ENCODE data around the gene MLEC.

MLEC gene

DNA sequence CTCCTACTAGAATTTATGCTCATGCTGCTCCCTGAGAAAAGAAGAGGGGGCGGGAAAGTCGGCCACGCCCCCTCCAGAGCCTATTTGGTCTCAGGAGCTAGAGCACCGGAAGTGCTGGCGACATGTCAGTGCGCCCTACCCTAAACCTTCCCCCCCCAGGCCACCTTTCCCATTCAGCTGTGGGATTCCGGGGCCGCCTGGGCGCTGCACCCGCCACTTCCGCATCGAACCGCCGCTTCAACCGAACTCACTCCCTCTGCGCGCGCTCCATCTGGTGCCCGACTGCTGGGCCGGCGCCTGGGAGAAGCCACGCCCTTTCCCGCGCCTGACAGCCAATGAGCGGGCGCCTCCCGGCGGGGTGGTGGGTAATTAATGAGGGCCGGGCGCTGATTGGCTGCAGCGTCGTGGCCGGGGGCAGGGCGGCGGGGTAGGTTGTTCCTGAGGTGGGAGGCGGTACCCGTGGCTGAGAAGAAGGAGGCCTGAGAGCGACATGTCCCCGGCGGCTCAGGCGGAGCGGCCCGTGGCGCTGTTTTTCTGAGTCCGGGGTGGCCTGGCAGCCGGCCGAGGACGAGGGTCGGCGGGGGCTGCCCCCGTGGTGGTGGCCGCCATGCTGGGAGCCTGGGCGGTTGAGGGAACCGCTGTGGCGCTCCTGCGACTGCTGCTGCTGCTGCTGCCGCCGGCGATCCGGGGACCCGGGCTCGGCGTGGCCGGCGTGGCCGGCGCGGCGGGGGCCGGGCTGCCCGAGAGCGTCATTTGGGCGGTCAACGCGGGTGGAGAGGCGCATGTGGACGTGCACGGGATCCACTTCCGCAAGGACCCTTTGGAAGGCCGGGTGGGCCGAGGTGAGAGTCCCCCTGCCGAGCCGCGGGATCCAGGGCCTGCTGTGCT, at the start of gene MLEC:
TSS of gene MLEC (plus strand) at position 460 of the 888 bp plus-strand sequence. CDS start at position 608, 148 bp downstream.
- TF ChIP-seq, protein P1, sequence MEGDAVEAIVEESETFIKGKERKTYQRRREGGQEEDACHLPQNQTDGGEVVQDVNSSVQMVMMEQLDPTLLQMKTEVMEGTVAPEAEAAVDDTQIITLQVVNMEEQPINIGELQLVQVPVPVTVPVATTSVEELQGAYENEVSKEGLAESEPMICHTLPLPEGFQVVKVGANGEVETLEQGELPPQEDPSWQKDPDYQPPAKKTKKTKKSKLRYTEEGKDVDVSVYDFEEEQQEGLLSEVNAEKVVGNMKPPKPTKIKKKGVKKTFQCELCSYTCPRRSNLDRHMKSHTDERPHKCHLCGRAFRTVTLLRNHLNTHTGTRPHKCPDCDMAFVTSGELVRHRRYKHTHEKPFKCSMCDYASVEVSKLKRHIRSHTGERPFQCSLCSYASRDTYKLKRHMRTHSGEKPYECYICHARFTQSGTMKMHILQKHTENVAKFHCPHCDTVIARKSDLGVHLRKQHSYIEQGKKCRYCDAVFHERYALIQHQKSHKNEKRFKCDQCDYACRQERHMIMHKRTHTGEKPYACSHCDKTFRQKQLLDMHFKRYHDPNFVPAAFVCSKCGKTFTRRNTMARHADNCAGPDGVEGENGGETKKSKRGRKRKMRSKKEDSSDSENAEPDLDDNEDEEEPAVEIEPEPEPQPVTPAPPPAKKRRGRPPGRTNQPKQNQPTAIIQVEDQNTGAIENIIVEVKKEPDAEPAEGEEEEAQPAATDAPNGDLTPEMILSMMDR (IDR thresholded peaks at IDR 0.05; ENCODE audit: low read depth, low read length, missing control alignments): peak; percentile 25
- peak within 1 kb of the TSS; percentile 98 for H3K4me3 ChIP-seq (ENCODE audit: low read depth, low read length)
- peak; percentile 96 for DNase-seq (ENCODE audit: low read depth)

- no peak for DNase-seq (ENCODE audit: low read depth)
- peak within 1 kb of the TSS; percentile 51 for H3K4me3 ChIP-seq (ENCODE audit: low read depth, low read length)
- TF ChIP-seq, protein P1 (IDR thresholded peaks at IDR 0.05; ENCODE audit: low read depth, low read length, missing control alignments): peak; percentile 46
Measured at GRCh38 chr12:120639771-120640721, 46.9 kb upstream of the MLEC start, which contains the start of gene CABP1. TSS of gene CABP1 (plus strand) at chr12:120640626. CDS start at chr12:120640686, 60 bp downstream.

DNA sequence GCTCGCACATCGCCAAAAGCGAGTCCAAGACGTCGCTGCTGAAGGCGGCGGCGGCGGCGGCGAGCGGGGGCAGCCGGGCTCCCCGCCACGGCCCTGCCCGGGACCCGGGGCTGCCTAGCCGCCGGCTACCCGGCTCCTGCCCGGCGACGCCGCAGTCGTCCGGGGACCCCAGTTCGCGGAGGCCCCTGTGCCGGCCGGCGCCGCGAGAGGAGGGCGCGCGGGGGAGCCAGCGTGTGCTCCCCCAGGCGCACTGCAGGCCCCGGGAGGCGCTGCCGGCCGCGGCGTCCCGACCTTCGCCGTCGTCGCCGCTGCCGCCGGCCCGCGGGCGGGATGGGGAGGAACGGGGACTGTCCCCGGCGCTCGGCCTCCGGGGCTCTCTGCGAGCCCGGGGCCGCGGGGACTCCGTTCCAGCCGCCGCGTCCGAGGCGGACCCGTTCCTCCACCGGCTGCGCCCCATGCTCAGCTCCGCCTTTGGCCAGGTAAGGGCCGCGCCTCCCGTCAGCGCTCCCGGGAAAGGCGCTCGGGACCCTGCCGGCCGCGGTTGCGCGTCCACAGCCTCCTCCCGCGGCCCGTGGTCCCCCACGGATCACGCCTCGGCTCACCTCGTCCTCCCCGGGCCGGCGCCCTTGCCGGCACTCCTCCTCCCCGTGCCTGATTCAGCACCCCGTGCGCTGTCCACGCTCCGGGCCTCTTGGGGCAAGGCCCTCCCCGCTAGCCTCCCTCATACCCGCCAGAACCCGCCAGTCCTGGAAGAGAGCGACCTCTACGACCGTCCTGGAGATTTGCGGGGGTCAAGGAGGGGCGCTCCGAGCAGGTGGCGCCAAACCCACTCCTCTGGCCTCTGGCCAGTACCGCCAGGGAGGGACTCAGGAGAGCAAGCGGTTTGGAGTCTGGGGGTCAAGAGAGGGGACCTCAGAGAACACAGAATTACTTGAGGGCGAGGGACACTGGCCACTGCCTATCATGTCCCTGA, 45.8 kb upstream of the MLEC start:
- peak overlapping the region; percentile 51 for H3K4me3 ChIP-seq (ENCODE audit: low read depth, low read length)
- no peak for DNase-seq (ENCODE audit: low read depth)
- TF ChIP-seq, protein P1 (IDR thresholded peaks at IDR 0.05; ENCODE audit: low read depth, low read length, missing control alignments): no peak

DNA sequence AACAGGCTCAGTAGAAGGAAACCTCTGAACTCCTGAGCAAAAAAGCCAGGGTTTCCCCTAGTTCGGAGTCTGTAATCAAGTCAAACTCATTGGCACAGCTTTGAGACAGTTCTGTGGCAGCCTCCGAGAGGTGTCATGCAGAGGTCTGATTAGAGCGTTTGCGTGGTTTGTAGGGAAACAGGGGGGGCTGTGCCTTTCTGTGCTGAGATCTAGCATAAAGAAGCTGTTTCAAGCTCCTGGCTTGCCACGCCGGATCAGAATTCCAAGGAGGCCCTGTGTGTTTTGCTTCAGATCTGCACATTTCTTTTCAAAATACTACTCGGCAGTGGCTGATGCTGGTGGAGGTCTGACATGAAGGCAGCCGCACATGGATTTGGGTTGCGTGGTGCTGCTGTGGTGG, 44.8 kb upstream of the MLEC start:
- H3K4me3 ChIP-seq (ENCODE audit: low read depth, low read length): no peak overlapping the region
- no peak for DNase-seq (ENCODE audit: low read depth)

GRCh38 chr12:120642826-120643225, 44.1 kb upstream of the MLEC start:
- no peak overlapping the region for H3K4me3 ChIP-seq (ENCODE audit: low read depth, low read length)
- no peak for DNase-seq (ENCODE audit: low read depth)
- TF ChIP-seq, protein P1 (IDR thresholded peaks at IDR 0.05; ENCODE audit: low read depth, low read length, missing control alignments): no peak

More for the DNA sequence above, 44.8 kb upstream of the MLEC start:
- TF ChIP-seq, protein P1 (IDR thresholded peaks at IDR 0.05; ENCODE audit: low read depth, low read length, missing control alignments): no peak

GRCh38 chr12:120643574-120643973, 43.4 kb upstream of the MLEC start:
- TF ChIP-seq, protein P1 (IDR thresholded peaks at IDR 0.05; ENCODE audit: low read depth, low read length, missing control alignments): no peak
- no peak overlapping the region for H3K4me3 ChIP-seq (ENCODE audit: low read depth, low read length)
- DNase-seq (ENCODE audit: low read depth): no peak
